ENCODE measurements around the gene KIAA1671. TPM values are rescaled to one million over a fixed set of nuclear protein-coding genes. Genes with fewer than 3 reads are reported as not detected.

KIAA1671 gene
- total RNA-seq, 2 experiments from 2014 or later: 7.3 to 7.4 TPM

DNA sequence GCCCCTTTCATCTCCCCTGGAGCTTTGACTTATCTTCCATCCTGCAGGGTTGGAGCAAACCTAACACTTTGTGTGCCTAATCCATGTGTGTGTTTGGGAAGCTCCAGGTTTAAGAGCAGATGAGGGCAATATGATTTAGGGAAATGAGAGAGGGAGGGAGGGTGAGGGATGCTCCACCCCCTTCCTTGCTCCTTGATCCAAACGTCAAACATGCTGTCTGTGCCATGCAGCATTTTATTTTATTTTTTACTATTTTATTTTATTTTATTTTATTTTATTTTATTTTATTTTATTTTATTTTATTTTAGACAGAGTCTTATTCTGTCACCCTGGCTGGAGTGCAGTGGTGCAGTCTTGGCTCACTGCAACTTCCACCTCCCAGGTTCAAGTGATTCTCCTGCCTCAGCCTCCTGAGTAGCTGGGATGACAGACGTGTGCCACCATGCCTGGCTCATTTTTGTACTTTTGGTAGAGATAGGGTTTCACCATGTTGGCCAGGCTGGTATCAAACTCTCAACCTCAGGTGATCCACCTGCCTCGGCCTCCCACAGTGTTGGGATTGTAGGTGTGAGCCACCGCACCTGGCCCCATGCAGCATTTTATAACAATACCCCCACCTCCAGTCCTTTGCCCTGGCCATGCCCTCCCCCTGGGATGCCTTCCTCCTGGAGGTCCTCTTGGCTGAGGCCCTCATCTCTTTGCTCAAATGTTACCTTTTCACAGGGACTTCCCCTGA, 194.6 kb downstream of the KIAA1671 start:
- H3K9me3 Mint-ChIP-seq: no peaks in the 10 kb centered on the region
- DNase-seq: no peak
- H3K4me3 Mint-ChIP-seq: no peak overlapping the region
- intact Hi-C loops (cut with micrococcal nuclease): no loop called here
- CTCF ChIA-PET: no interaction called here
- H3K27me3 Mint-ChIP-seq (ENCODE audit: low read depth): no peaks in the 10 kb centered on the region
- H3K27ac Mint-ChIP-seq: no peak overlapping the region
- H3K4me1 Mint-ChIP-seq (ENCODE audit: low read depth): no peaks in the 10 kb centered on the region
- H3K36me3 Mint-ChIP-seq (ENCODE audit: low read depth): no peaks in the 10 kb centered on the region

DNA sequence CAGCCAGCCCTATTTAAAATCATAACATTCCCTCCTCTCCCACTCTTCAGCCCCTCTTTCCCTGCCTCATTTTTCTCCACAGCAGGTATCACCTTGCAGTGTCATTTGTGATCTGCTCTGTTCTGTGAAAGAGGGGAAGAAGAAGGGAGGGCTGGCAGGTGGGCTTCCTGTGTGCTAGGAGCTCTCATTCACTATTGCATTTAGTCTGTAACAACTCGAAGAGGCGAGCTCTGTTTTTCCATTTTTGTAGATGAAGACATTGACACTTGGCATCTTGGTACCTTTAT, 195.1 kb downstream of the KIAA1671 start:
- Mint-ChIP-seq H3K27ac (no peak overlapping the region), H3K9me3 (no peaks in the 10 kb centered on the region), H3K36me3 (ENCODE audit: low read depth) (no peaks in the 10 kb centered on the region), H3K27me3 (ENCODE audit: low read depth) (no peaks in the 10 kb centered on the region), H3K4me3 (no peak overlapping the region), H3K4me1 (ENCODE audit: low read depth) (no peaks in the 10 kb centered on the region)
- intact Hi-C loops (cut with micrococcal nuclease): no loop called here
- CTCF ChIA-PET: no interaction called here
- DNase-seq: no peak

DNA sequence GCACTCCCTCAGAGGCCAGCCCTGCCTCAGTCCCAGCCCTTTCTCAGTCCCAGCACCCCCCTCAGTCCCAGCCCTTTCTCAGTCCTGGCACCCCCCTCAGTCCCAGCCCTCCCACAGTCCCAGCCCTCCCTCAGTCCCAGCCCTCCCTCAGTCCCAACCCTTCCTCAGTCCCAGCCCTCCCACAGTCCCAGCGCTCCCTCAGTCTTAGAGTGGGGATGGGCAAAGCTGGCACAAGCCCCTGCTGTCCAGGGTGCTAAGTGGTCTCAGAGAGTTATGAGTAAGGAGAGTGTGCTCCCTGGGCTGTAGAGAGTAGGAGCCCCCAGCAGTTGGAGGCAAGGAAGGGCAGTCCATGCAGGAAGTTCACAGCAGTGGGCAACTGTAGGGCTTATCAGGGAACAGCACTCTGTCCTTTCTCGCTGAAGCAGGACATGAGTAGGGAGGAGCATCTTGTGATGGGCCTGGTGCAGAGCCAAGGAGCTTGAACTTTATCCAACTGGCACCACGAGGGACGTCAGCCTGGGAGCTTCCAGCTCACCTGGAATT, 195.7 kb downstream of the KIAA1671 start:
- Mint-ChIP-seq H3K4me3 (no peak overlapping the region), H3K9me3 (no peaks in the 10 kb centered on the region), H3K27ac (no peak overlapping the region), H3K36me3 (ENCODE audit: low read depth) (no peaks in the 10 kb centered on the region), H3K4me1 (ENCODE audit: low read depth) (no peaks in the 10 kb centered on the region), H3K27me3 (ENCODE audit: low read depth) (no peaks in the 10 kb centered on the region)
- no peak for DNase-seq
- CTCF ChIA-PET: interaction anchor here (0.7 to 0.9 kb wide), 2 partner anchors 23 to 34 kb away, joined by 3 to 4 read pairs; no protein-coding TSS in a partner anchor
- intact Hi-C loops (cut with micrococcal nuclease): no loop called here

GRCh38 chr22:25149014-25149413, 196.5 kb downstream of the KIAA1671 start:
- no peaks in the 10 kb centered on the region for H3K36me3 Mint-ChIP-seq (ENCODE audit: low read depth)
- H3K4me1 Mint-ChIP-seq (ENCODE audit: low read depth): no peaks in the 10 kb centered on the region
- CTCF ChIA-PET: interaction anchor here (0.7 to 0.9 kb wide), 2 partner anchors 22 to 35 kb away, joined by 3 to 4 read pairs; no protein-coding TSS in a partner anchor
- no peaks in the 10 kb centered on the region for H3K9me3 Mint-ChIP-seq
- H3K4me3 Mint-ChIP-seq: no peak overlapping the region
- H3K27ac Mint-ChIP-seq: no peak overlapping the region
- no peak for DNase-seq
- no peaks in the 10 kb centered on the region for H3K27me3 Mint-ChIP-seq (ENCODE audit: low read depth)
- intact Hi-C loops (cut with micrococcal nuclease): no loop called here

DNA sequence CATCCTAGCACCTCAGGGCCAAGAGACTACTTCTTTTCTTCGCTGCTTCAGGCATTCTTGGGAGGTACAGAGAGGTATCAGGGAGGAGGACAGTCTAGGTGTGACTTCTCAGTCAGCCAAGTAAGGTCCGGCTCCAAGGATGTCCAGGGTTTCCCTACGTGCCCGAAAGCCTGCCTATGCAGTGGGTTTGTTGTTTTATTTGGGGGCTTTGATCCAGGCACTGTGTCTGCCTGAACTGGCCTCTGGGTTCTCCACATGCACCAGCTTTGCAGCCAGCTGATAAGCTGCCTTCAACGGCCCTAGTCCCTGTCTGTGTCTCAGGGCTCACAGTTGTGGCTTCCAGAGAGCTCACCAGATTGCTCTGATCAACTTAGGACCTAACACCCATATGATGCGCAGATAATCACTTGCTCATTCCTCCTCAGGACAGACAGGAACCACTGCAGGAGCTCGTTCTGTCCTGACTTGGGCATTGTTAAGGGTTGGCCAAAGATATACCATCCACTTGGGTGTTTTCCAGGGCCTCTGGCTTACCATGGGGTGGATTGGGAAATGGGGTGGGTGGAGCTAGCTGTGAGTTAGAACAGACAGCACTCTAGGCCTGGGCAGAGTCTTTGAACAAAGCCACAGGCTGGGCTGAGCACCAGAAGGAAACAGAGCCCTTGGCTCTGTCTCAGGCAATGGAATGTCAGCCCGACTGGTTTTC, 201.6 kb downstream of the KIAA1671 start:
- CTCF ChIA-PET: interaction anchor here (0.9 to 1.0 kb wide), 2 partner anchors 19 to 24 kb away, joined by 3 to 5 read pairs; no protein-coding TSS in a partner anchor
- Mint-ChIP-seq H3K9me3 (no peaks in the 10 kb centered on the region), H3K27ac (no peak overlapping the region), H3K4me3 (no peak overlapping the region), H3K27me3 (ENCODE audit: low read depth) (no peaks in the 10 kb centered on the region), H3K4me1 (ENCODE audit: low read depth) (no peaks in the 10 kb centered on the region), H3K36me3 (ENCODE audit: low read depth) (no peaks in the 10 kb centered on the region)
- DNase-seq: no peak
- intact Hi-C loops (cut with micrococcal nuclease): no loop called here

DNA sequence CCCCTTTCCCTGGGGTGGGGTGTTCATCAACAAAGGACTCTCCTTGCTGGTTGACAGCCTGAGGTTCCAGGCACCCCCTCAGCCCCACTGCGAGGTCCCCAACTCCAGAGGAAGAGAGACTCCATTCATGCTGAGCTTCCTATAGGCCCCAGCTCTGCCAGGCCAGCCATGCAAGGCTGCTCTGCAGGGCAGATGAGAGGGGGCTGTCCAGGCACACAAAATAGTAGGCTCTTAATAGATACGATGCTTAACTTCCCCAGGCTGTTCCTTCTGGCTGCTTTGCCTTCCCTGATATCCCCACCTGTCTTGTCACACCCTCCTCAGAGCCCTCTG, 202.1 kb downstream of the KIAA1671 start:
- Mint-ChIP-seq H3K36me3 (ENCODE audit: low read depth) (no peaks in the 10 kb centered on the region), H3K4me3 (no peak overlapping the region), H3K4me1 (ENCODE audit: low read depth) (no peaks in the 10 kb centered on the region), H3K27ac (no peak overlapping the region), H3K9me3 (no peaks in the 10 kb centered on the region), H3K27me3 (ENCODE audit: low read depth) (no peaks in the 10 kb centered on the region)
- intact Hi-C loops (cut with micrococcal nuclease): no loop called here
- DNase-seq: no peak
- CTCF ChIA-PET: interaction anchor here (0.9 to 1.0 kb wide), 2 partner anchors 19 to 24 kb away, joined by 3 to 5 read pairs; no protein-coding TSS in a partner anchor

DNA sequence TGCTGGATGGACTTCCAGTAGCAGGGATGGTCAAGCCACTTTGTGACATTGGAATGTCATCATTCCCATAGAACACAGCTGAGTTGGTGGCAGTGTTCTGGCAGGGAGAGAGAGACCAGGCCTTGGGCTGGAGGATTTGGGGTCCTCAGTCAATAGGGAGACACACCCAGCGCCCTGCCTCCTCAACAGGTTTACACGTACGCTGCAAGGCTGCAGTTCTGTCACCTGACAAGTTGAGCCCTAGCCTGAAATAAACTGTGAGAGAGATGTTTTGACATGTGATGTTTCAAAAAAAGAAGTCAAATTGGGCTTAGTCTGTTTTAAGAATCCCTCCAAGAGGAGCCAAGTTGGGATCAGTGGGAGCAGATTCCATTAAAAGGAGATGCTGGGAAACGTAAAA, 204.2 kb downstream of the KIAA1671 start:
- Mint-ChIP-seq H3K27me3 (ENCODE audit: low read depth) (no peaks in the 10 kb centered on the region), H3K4me3 (no peak overlapping the region), H3K27ac (no peak overlapping the region), H3K4me1 (ENCODE audit: low read depth) (no peaks in the 10 kb centered on the region), H3K9me3 (no peaks in the 10 kb centered on the region), H3K36me3 (ENCODE audit: low read depth) (no peaks in the 10 kb centered on the region)
- CTCF ChIA-PET: no interaction called here
- DNase-seq: no peak
- intact Hi-C loops (cut with micrococcal nuclease): no loop called here

- Mint-ChIP-seq H3K9me3 (no peaks in the 10 kb centered on the region), H3K27me3 (ENCODE audit: low read depth) (no peaks in the 10 kb centered on the region), H3K27ac (no peak overlapping the region), H3K36me3 (ENCODE audit: low read depth) (no peaks in the 10 kb centered on the region), H3K4me3 (no peak overlapping the region), H3K4me1 (ENCODE audit: low read depth) (no peaks in the 10 kb centered on the region)
- CTCF ChIA-PET: no interaction called here
- intact Hi-C loops (cut with micrococcal nuclease): no loop called here
- DNase-seq: no peak
These were observed 206.5 kb downstream of the KIAA1671 start for GRCh38 chr22:25159028-25159427.

DNA sequence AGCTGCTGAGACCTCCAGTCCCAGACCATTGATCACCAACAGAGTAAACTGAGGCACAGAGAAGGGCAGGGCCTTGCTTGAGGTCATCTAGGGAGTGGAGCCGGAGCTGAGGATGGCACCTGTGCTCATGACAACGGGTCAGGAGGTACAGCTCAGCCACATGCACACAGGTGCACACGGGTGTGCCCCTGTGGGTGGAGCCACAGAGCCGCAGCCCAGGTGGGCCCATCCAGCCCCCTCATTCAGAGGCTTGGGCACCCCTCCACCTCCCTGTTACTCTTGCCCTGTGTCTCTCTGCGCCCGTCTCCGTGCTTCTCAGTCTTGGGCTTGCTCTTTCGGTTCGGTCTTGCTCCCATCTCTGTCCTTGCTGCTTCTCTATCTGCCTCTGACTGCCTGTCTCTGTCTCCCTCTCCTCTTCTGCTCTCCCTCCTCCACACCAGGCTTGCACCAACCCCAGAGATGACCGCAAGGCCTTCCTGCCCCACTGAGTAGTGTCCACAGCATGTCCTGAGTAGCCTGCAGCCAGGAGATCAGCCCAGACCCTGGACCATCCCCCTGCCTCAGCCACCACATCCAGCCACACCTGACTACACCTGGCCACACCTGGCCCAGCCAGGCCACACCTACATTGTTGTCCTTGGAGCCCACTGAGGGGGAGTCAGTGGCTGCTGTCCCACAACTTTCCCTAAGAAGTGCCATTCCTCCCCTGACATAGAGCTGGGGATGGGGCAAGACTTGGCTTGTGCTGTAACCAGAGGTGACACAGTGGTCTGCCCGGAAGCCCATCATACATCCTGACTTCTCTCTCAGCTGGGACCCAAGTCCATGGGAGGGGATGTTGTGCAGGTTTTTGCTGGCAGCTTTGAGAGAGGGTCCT, 207.8 kb downstream of the KIAA1671 start:
- intact Hi-C loops (cut with micrococcal nuclease): no loop called here
- H3K27ac Mint-ChIP-seq: no peak overlapping the region
- no peaks in the 10 kb centered on the region for H3K9me3 Mint-ChIP-seq
- CTCF ChIA-PET: no interaction called here
- H3K27me3 Mint-ChIP-seq (ENCODE audit: low read depth): no peaks in the 10 kb centered on the region
- DNase-seq: no peak
- H3K36me3 Mint-ChIP-seq (ENCODE audit: low read depth): no peaks in the 10 kb centered on the region
- no peak overlapping the region for H3K4me3 Mint-ChIP-seq
- no peaks in the 10 kb centered on the region for H3K4me1 Mint-ChIP-seq (ENCODE audit: low read depth)

DNA sequence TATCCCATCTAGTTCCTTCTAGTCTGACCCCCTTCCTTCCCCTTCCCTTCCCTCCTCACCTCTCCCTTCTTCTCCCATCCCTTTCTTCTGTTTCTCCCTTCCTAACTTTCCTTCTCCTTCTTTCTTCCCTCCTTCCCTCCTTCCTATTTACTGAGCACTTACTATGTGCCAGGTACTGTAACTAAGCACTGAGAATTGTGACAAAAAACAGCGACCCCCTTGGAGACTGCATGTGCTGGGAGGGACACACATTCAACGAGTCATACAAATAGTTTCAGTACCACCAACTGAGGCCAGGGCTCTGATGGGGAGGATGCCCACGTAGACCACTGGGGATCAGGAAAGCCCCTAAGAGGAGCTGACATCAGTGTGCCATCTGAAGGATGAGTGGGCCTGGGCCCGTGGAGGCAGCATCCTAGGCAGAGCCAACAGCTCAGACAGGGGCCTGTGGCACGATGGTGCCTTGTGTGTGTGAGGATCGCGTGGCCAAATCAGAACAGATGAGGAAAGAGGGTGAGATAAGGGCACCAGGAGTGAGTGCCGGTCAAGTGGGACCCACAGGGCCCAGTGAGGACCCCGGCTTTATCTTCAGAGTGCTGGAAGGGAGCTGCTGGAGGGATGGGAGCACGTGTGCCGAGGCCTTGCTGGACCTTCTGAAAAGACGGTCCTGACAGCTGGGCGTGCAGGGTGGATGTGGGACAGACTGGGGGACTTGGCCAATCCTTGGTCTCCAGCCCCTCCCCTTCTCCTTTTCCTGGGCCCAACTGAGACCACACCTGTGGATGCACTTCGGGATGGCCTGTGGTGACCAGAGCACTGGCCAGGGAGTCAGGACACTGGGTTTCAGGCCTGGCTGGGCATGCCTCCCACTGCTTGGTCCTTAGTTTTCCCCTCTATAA, 208.8 kb downstream of the KIAA1671 start:
- CTCF ChIA-PET: no interaction called here
- no peak for DNase-seq
- intact Hi-C loops (cut with micrococcal nuclease): no loop called here

GRCh38 chr22:25161916-25162530, 209.5 kb downstream of the KIAA1671 start:
- no peak overlapping the region for H3K27ac Mint-ChIP-seq

More for the DNA sequence above, 208.8 kb downstream of the KIAA1671 start:
- H3K4me3 Mint-ChIP-seq: no peak overlapping the region
- H3K27ac Mint-ChIP-seq: no peak overlapping the region
- H3K4me1 Mint-ChIP-seq (ENCODE audit: low read depth): no peaks in the 10 kb centered on the region
- no peaks in the 10 kb centered on the region for H3K27me3 Mint-ChIP-seq (ENCODE audit: low read depth)
- H3K36me3 Mint-ChIP-seq (ENCODE audit: low read depth): no peaks in the 10 kb centered on the region
- H3K9me3 Mint-ChIP-seq: no peaks in the 10 kb centered on the region

More at GRCh38 chr22:25161916-25162530, 209.5 kb downstream of the KIAA1671 start:
- no peaks in the 10 kb centered on the region for H3K36me3 Mint-ChIP-seq (ENCODE audit: low read depth)
- DNase-seq: no peak
- intact Hi-C loops (cut with micrococcal nuclease): no loop called here
- H3K4me1 Mint-ChIP-seq (ENCODE audit: low read depth): no peaks in the 10 kb centered on the region
- H3K9me3 Mint-ChIP-seq: no peaks in the 10 kb centered on the region
- no peak overlapping the region for H3K4me3 Mint-ChIP-seq
- CTCF ChIA-PET: interaction anchor here (1.5 kb wide), 1 partner anchor 41 kb away, joined by 3 read pairs; no protein-coding TSS in a partner anchor
- H3K27me3 Mint-ChIP-seq (ENCODE audit: low read depth): no peaks in the 10 kb centered on the region

Measured in activated naive CD4-positive, alpha-beta T cell treated with anti-CD3 and anti-CD28 coated beads for 36 hours (primary cell).